GM23338 (cell line): ENCODE results near the gene CXADR.

Experiments
- CTCF ChIP-seq, 2 experiments: fragments of 200-600 bp in 1 of 2; sonication (generic) in 1 of 2; conservative IDR thresholded peaks; 2 replicates each; pipeline versions ENCODE4 v1.5.1 to v1.6.1; 2016 to 2017; ENCODE audit warnings: antibody characterized with exemption in 2 of 2, low read depth in 2 of 2, mild to moderate bottlenecking in 2 of 2, moderate library complexity in 1 of 2
- EZH2phosphoT487 ChIP-seq: fragments of 200-600 bp; sonication (generic); IDR thresholded peaks from one replicate; pipeline ENCODE4 v1.8.1; 2018; ENCODE audit warnings: antibody characterized with exemption; ENCODE audit not compliant: unreplicated experiment
- JUNB ChIP-seq: IDR thresholded peaks from one replicate; pipeline ENCODE4 v1.6.1; 2016; ENCODE audit warnings: antibody characterized with exemption; ENCODE audit not compliant: unreplicated experiment
- TF ChIP-seq, protein P1 (sequence below): IDR thresholded peaks from 2 replicates; pipeline ENCODE4 v1.6.1; 2016; ENCODE audit warnings: antibody characterized with exemption

DNA sequence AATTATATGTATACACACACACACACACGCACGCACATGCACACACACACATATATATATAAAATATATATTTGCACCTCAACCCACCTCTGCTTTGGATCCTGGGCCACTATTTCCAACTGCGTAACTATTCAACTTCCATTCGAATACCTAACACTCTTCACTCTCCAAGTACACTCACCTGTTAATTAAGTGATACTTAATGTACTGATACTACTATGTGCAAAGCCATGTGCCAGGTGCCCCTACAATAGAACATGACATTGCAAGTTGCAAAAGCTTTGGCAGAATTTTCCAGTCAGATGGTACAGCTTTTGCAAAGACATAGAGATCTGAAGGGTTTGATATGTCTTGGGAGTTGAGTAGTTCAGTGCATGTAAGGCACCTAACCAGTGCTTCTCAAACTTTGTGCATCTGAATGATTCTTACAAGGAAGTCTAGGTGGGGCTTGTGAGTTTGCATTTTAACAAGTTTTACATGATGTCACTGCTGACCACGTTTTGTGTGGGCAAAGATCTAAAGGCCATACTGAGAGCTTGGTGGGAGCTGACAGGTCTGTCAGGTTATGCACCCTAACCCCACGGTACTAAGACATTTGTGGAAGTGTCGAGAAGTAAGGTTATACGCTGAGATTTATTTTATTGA lies 7.2 kb downstream of the CXADR start:
- TF ChIP-seq CTCF (conservative IDR thresholded peaks at IDR 0.05; ENCODE audit: low read depth in 2 of 2) (no peak), EZH2phosphoT487 (no peak), JUNB (no peak)
- TF ChIP-seq, protein P1, sequence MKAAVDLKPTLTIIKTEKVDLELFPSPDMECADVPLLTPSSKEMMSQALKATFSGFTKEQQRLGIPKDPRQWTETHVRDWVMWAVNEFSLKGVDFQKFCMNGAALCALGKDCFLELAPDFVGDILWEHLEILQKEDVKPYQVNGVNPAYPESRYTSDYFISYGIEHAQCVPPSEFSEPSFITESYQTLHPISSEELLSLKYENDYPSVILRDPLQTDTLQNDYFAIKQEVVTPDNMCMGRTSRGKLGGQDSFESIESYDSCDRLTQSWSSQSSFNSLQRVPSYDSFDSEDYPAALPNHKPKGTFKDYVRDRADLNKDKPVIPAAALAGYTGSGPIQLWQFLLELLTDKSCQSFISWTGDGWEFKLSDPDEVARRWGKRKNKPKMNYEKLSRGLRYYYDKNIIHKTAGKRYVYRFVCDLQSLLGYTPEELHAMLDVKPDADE = no peak
